ENCODE results near the gene SGMS1. TPM values are rescaled to one million over a fixed set of nuclear protein-coding genes. Genes with fewer than 3 reads are reported as not detected.
"Not testable (repeated sequence)": the region's sequence is repeated elsewhere in the genome, so short reads cannot be mapped to it uniquely, and the experiment has no call there.

SGMS1 gene
- total and polyA plus RNA-seq, 12 donors, result 7.3 to 24.3 (median 17.1) TPM

DNA sequence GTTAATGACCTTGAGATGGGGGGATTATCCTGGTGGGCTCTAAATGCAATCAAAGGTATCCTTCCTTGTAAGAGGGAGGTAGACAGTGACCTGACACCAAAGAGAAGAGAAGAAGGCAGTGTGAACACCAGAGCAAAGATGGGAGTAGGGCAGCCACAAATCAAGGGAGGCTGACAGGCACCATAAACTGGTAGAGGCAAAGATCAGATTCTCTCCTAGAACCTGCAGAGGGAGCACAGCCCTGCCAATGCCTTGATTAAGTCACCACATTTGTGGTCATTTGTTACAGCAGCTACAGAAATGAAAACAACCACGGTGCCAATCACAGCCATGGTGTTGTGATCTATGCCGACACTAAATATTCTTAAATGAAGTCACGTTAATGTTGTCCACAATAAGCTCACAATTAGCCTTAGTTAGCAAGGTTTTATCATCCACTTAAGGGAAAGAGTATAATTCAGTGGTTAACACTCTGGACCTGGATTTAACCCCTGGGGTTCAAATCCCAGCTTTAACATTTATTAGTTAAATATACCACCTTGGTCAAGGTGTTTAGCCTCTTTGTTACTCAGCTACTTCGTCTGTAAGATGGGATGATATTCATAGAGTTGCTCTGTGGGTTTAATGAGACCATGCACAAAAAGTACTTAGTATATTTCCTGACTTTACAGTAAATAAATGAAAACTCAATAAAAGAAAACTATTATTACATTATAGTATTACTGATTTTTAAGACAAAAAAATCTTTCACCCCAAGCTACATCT is 70.8 kb downstream of the SGMS1 start:
- WGBS, 2 donors, result 66 to 77% methylated on average over 4 of the region's 4 CpGs
- no peak for ATAC-seq
- no peak for DNase-seq
- H3K4me1 ChIP-seq, result peaks cover 11 to 86% (median 71%) of the 10 kb centered on the region in 9 donors
- intact Hi-C loops (cut with DNase I), result loop anchor here in 6 of 10 donors (5.0 to 10.0 kb wide), 5 partner anchors 52 to 228 kb away; partner anchors contain the start of gene SGMS1 (in 2 of the 6)
- TF ChIP-seq, protein P1, sequence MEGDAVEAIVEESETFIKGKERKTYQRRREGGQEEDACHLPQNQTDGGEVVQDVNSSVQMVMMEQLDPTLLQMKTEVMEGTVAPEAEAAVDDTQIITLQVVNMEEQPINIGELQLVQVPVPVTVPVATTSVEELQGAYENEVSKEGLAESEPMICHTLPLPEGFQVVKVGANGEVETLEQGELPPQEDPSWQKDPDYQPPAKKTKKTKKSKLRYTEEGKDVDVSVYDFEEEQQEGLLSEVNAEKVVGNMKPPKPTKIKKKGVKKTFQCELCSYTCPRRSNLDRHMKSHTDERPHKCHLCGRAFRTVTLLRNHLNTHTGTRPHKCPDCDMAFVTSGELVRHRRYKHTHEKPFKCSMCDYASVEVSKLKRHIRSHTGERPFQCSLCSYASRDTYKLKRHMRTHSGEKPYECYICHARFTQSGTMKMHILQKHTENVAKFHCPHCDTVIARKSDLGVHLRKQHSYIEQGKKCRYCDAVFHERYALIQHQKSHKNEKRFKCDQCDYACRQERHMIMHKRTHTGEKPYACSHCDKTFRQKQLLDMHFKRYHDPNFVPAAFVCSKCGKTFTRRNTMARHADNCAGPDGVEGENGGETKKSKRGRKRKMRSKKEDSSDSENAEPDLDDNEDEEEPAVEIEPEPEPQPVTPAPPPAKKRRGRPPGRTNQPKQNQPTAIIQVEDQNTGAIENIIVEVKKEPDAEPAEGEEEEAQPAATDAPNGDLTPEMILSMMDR (IDR thresholded peaks at IDR 0.05), result peak in 5 of 9 donors; percentile 9 to 41 (median 30)
- H3K27ac ChIP-seq, result peak overlapping the region in 6 of 10 donors; percentile 11 to 74 (median 44)
- H3K4me3 ChIP-seq, result no peak overlapping the region
- H3K9me3 ChIP-seq, result peaks cover 0 to 6% (median 4%) of the 10 kb centered on the region in 11 donors
- H3K27me3 ChIP-seq, result no peaks in the 10 kb centered on the region
- no peaks in the 10 kb centered on the region for H3K36me3 ChIP-seq

- WGBS, 2 donors, result 30 to 49% methylated on average over 4 of the region's 4 CpGs
- Histone ChIP-seq H3K9me3 (peaks cover 0 to 8% (median 7%) of the 10 kb centered on the region in 11 donors), H3K36me3 (no peaks in the 10 kb centered on the region), H3K4me1 (peaks cover 7 to 79% (median 65%) of the 10 kb centered on the region in 9 donors), H3K27me3 (no peaks in the 10 kb centered on the region), H3K4me3 (no peak overlapping the region), H3K27ac (peak overlapping the region in 7 of 10 donors; percentile 5 to 74 (median 43))
- ATAC-seq (peak in 1 of 8 donors; percentile 9), DNase-seq (no peak)
- TF ChIP-seq, protein P1 (IDR thresholded peaks at IDR 0.05), result no peak
- intact Hi-C loops (cut with DNase I), result loop anchor here in 6 of 10 donors (5.0 to 10.0 kb wide), 5 partner anchors 52 to 228 kb away; partner anchors contain the start of gene SGMS1 (in 2 of the 6)
These were observed 71.4 kb downstream of the SGMS1 start for GRCh38 chr10:50552308-50552707.

GRCh38 chr10:50551894-50552293 is 71.9 kb downstream of the SGMS1 start:
- intact Hi-C loops (cut with DNase I), result loop anchor here in 6 of 10 donors (5.0 to 10.0 kb wide), 5 partner anchors 53 to 227 kb away; partner anchors contain the start of gene SGMS1 (in 2 of the 6)
- 91 to 94% methylated on average over 2 of the region's 2 CpGs for WGBS, 2 donors
- H3K27ac ChIP-seq, result peak overlapping the region in 7 of 10 donors; percentile 5 to 74 (median 45)
- DNase-seq (no peak), ATAC-seq (no peak)
- H3K4me1 ChIP-seq, result peaks cover 6 to 75% (median 60%) of the 10 kb centered on the region in 9 donors
- H3K9me3 ChIP-seq, result peaks cover 0 to 8% (median 7%) of the 10 kb centered on the region in 11 donors
- no peaks in the 10 kb centered on the region for H3K27me3 ChIP-seq
- no peak overlapping the region for H3K4me3 ChIP-seq
- TF ChIP-seq, protein P1 (IDR thresholded peaks at IDR 0.05), result no peak
- no peaks in the 10 kb centered on the region for H3K36me3 ChIP-seq

- ATAC-seq (peak; percentile 79 to 98 (median 90)), DNase-seq (peak in 1 of 2 donors; percentile 45)
- H3K27ac ChIP-seq, result peak overlapping the region in 6 of 10 donors; percentile 38 to 62 (median 43)
- no peak overlapping the region for H3K4me3 ChIP-seq
- H3K27me3 ChIP-seq, result no peaks in the 10 kb centered on the region
- TF ChIP-seq, protein P1 (IDR thresholded peaks at IDR 0.05), result no peak
- H3K36me3 ChIP-seq, result no peaks in the 10 kb centered on the region
- WGBS, 2 donors, result 37 to 44% methylated on average over 4 of the region's 4 CpGs
- H3K9me3 ChIP-seq, result peaks cover 0 to 8% (median 7%) of the 10 kb centered on the region in 11 donors
- peaks cover 4 to 67% (median 45%) of the 10 kb centered on the region in 9 donors for H3K4me1 ChIP-seq
- intact Hi-C loops (cut with DNase I), result loop anchor here in 6 of 10 donors (5.0 to 10.0 kb wide), 5 partner anchors 53 to 226 kb away; partner anchors contain the start of gene SGMS1 (in 2 of the 6)
These were observed 73.4 kb downstream of the SGMS1 start for GRCh38 chr10:50550291-50550839.

- Histone ChIP-seq H3K4me1 (peaks cover 0 to 61% (median 37%) of the 10 kb centered on the region in 9 donors), H3K27ac (peak overlapping the region in 1 of 10 donors; percentile 57)
- intact Hi-C loops (cut with DNase I); DNase-seq; H3K27me3 ChIP-seq; H3K36me3 ChIP-seq; H3K9me3 ChIP-seq; H3K4me3 ChIP-seq: not testable (repeated sequence)
- WGBS, 2 donors, result 90 to 95% methylated on average over 3 of the region's 3 CpGs
- ATAC-seq, result peak in 3 of 8 donors; percentile 39 to 46 (median 41)
These were observed 74.6 kb downstream of the SGMS1 start for GRCh38 chr10:50549186-50549585.

DNA sequence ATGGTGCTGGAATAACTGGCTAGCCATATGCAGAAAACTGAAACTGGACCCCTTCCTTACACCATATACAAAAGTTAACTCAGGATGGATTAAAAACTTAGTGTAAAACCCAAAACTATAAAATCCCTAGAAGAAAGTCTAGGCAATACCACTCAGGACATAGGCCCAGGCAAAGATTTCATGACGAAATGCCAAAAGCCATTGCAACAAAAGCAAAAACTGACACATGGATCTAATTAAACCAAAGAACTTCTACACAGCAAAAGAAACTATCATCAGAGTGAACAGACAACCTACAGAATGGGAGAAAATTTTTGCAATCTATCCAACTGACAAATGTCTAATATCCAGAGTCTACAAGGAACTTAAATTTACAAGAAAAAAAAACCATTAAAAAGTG is 75.3 kb downstream of the SGMS1 start:
- H3K27me3 ChIP-seq; H3K36me3 ChIP-seq; H3K27ac ChIP-seq; DNase-seq; ATAC-seq; H3K4me3 ChIP-seq; intact Hi-C loops (cut with DNase I); H3K9me3 ChIP-seq: not testable (repeated sequence)
- H3K4me1 ChIP-seq, result peaks cover 0 to 61% (median 37%) of the 10 kb centered on the region in 9 donors
- 96 to 97% methylated on average over 1 of the region's 1 CpG for WGBS, 2 donors

Measured in heart right ventricle (tissue), 16 donors.